IPS-18c (cell line): ENCODE measurements around the gene P3H4.

Experiments used
- H3K4me3 ChIP-seq: 2 replicates; pipeline ENCODE4 v1.7.0; 2013; ENCODE audit warnings: low read depth, mild to moderate bottlenecking, low read length, moderate library complexity; ENCODE audit not compliant: insufficient read depth
- H3K9me3 ChIP-seq: one replicate; pipeline ENCODE4 v1.6.1; 2013; ENCODE audit warnings: mild to moderate bottlenecking, low read length, moderate library complexity; ENCODE audit not compliant: control insufficient read depth, insufficient read depth

The P3H4 gene

DNA sequence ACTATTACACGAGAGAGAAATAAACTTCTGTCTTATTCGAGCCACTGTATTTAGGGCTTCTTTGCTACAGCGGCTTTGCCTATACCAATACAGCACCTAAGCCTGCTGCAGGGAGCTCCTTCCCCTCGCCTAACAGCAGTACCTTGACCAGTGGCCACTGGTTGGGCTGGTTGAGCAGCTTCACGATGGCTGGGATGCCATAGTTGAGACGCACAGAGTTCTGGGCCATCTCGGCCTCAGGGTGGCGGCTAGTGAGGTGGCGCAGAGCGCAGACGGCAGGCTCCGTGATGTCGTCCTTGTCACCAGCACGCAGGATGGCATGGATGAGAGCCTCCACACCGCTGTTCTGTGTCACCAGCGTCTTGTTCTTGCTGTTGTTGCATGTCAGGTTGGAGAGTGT lies 48.9 kb downstream of the P3H4 start:
- no peaks in the 10 kb centered on the region for H3K9me3 ChIP-seq
- H3K4me3 ChIP-seq: no peak overlapping the region

DNA sequence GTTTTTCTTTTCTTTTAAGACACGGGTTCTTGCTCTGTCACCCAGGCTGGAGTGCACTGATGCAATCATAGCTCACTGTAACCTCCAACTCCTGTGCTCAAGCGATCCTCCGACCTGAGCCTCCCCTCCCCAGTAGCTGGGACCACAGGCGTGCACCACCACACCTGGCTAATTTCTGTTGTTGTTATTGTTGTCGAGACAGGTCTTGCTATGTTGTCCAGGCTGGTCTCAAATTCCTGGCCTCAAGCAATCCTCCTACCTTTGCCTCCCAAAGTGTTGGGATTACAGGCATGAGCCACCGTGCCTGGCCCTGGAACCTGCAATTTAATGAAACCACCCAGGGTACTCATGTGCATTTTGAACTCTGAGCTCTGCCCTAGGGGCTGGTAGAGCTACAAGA lies 49.4 kb downstream of the P3H4 start:
- no peak overlapping the region for H3K4me3 ChIP-seq
- H3K9me3 ChIP-seq: no peaks in the 10 kb centered on the region

DNA sequence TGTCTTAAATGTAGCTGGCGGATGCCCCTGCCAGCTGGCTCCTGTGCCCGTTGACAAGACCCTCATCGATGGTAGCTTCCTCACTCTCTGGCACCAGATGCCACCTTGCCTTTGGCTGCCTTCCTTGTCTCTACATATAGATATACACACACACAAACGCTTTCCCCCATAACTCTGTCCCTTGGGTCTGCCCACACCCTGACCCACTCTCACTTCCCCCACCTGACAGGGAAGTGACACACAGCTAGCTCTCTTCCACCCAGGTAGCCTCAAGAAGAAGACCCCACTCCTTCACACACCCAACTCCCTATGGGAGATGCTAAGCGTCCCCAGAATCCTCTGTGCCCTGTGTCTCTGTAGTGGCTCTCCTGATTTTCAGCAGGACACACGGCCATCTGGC lies 50.9 kb downstream of the P3H4 start:
- no peak overlapping the region for H3K4me3 ChIP-seq
- H3K9me3 ChIP-seq: no peaks in the 10 kb centered on the region

DNA sequence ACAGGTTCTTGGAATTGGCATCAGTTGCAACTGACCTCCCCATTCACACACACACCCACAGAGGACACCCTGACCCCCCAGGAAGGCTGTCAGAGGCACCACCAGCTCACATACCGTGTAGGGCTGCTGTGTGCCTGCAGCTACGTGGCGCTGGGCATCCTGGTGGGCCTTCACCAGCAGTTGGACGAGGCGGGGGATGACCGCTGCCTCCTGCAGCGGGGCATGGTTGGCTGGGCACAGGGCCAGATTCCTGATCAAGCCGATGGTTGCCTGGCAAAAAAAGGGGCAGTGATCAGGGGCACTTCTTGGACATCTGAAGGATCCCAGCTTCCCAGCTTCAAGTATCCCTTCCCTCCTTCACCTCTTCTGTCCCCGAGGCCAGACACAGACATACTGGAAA lies 53.1 kb downstream of the P3H4 start:
- H3K9me3 ChIP-seq: no peaks in the 10 kb centered on the region
- no peak overlapping the region for H3K4me3 ChIP-seq

DNA sequence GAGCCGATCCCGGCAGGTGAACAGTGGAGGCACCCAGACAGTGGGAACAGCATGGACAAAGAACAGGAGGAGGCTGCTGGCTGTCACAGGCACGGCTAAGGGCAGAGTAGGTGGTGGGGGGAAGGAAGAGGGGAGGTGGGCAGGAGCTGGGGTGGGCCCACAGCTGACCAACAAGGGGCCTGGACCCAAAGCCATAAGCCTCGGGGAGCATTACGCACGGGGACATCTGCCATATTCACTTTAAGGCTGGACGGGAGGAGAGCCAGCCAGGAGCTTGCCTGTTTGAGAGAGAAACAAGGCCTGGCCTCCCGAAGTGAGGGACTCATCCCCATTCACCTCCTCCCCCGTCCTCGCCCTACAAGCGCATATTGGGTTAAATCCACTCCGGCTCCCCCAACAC lies 57.7 kb downstream of the P3H4 start:
- no peaks in the 10 kb centered on the region for H3K9me3 ChIP-seq
- H3K4me3 ChIP-seq: no peak overlapping the region
